Measurements from ENCODE around the gene MAP1LC3A. TPM values are rescaled to one million over a fixed set of nuclear protein-coding genes. Genes with fewer than 3 reads are reported as not detected.

Gene MAP1LC3A
- total RNA-seq, 1 donor from 2014 or later, result 5.5 TPM

GRCh38 chr20:34567892-34568865 lies 9.7 kb downstream of the MAP1LC3A start:
- Histone ChIP-seq H3F3A (ENCODE audit: low read depth) (no peaks in the 10 kb centered on the region), H3K4me3 (no peak overlapping the region), H3K36me3 (no peaks in the 10 kb centered on the region), H2AFZ (replicated peaks) (no peak overlapping the region), H3K79me2 (ENCODE audit: low read depth) (no peaks in the 10 kb centered on the region), H4K20me1 (ENCODE audit: low read depth) (no peaks in the 10 kb centered on the region), H3K9me3 (ENCODE audit: low read depth) (no peaks in the 10 kb centered on the region), H3K27me3 (no peaks in the 10 kb centered on the region), H3K4me1 (no peaks in the 10 kb centered on the region), H3K9ac (no peak overlapping the region), H3K27ac (no peak overlapping the region), H3K4me2 (no peak overlapping the region)
- Mint-ChIP-seq H3K9me3 (no peaks in the 10 kb centered on the region), H3K27ac (peak overlapping the region; percentile 76), H3K4me3 (no peak overlapping the region), H3K27me3 (ENCODE audit: insufficient read depth, low read depth) (peaks cover 3% of the 10 kb centered on the region), H3K36me3 (peaks cover 13% of the 10 kb centered on the region), H3K4me1 (peaks cover 18% of the 10 kb centered on the region)
- TF ChIP-seq EZH2phosphoT487 (IDR thresholded peaks at IDR 0.05) (no peak), EZH2 (IDR thresholded peaks at IDR 0.05) (no peak), CTCF (IDR thresholded peaks at IDR 0.05) (no peak)
- no peak for DNase-seq (ENCODE audit: low spot score)

- H3K4me3 Mint-ChIP-seq, result no peak overlapping the region
- peaks cover 18% of the 10 kb centered on the region for H3K4me1 Mint-ChIP-seq
- no peak overlapping the region for H3K4me2 ChIP-seq
These were observed 11.1 kb downstream of the MAP1LC3A start for GRCh38 chr20:34569598-34569997.

GRCh38 chr20:34570859-34571306 lies 12.4 kb downstream of the MAP1LC3A start:
- H3K4me2 ChIP-seq, result no peak overlapping the region

More at GRCh38 chr20:34569598-34569997, 11.1 kb downstream of the MAP1LC3A start:
- Histone ChIP-seq H4K20me1 (ENCODE audit: low read depth) (no peaks in the 10 kb centered on the region), H3K9me3 (ENCODE audit: low read depth) (no peaks in the 10 kb centered on the region), H2AFZ (replicated peaks) (no peak overlapping the region), H3K4me1 (no peaks in the 10 kb centered on the region), H3K9ac (no peak overlapping the region), H3K79me2 (ENCODE audit: low read depth) (no peaks in the 10 kb centered on the region), H3F3A (ENCODE audit: low read depth) (no peaks in the 10 kb centered on the region), H3K36me3 (no peaks in the 10 kb centered on the region), H3K27me3 (no peaks in the 10 kb centered on the region), H3K27ac (no peak overlapping the region), H3K4me3 (no peak overlapping the region)
- Mint-ChIP-seq H3K36me3 (peaks cover 22% of the 10 kb centered on the region), H3K27ac (no peak overlapping the region), H3K9me3 (no peaks in the 10 kb centered on the region), H3K27me3 (ENCODE audit: insufficient read depth, low read depth) (peaks cover 2% of the 10 kb centered on the region)
- DNase-seq (ENCODE audit: low spot score), result no peak
- TF ChIP-seq EZH2 (IDR thresholded peaks at IDR 0.05) (no peak), EZH2phosphoT487 (IDR thresholded peaks at IDR 0.05) (no peak), CTCF (IDR thresholded peaks at IDR 0.05) (no peak)

More at GRCh38 chr20:34570859-34571306, 12.4 kb downstream of the MAP1LC3A start:
- H3K9ac ChIP-seq, result no peak overlapping the region
- DNase-seq (ENCODE audit: low spot score), result no peak
- Mint-ChIP-seq H3K4me3 (no peak overlapping the region), H3K36me3 (peaks cover 27% of the 10 kb centered on the region), H3K27ac (no peak overlapping the region), H3K27me3 (ENCODE audit: insufficient read depth, low read depth) (peaks cover 2% of the 10 kb centered on the region), H3K9me3 (no peaks in the 10 kb centered on the region), H3K4me1 (peaks cover 17% of the 10 kb centered on the region)
- H3K79me2 ChIP-seq (ENCODE audit: low read depth), result no peaks in the 10 kb centered on the region
- H3K36me3 ChIP-seq, result no peaks in the 10 kb centered on the region
- H3K27ac ChIP-seq, result no peak overlapping the region
- no peaks in the 10 kb centered on the region for H4K20me1 ChIP-seq (ENCODE audit: low read depth)
- H3F3A ChIP-seq (ENCODE audit: low read depth), result no peaks in the 10 kb centered on the region
- no peaks in the 10 kb centered on the region for H3K27me3 ChIP-seq
- H3K4me1 ChIP-seq, result no peaks in the 10 kb centered on the region
- no peak for TF ChIP-seq EZH2phosphoT487 (IDR thresholded peaks at IDR 0.05)
- no peak for TF ChIP-seq CTCF (IDR thresholded peaks at IDR 0.05)
- no peak for TF ChIP-seq EZH2 (IDR thresholded peaks at IDR 0.05)
- no peak overlapping the region for H2AFZ ChIP-seq (replicated peaks)
- H3K4me3 ChIP-seq, result no peak overlapping the region
- H3K9me3 ChIP-seq (ENCODE audit: low read depth), result no peaks in the 10 kb centered on the region

Data from neural progenitor cell (in vitro differentiated cells).